Daoy (cell line): ENCODE results near the gene B9D1. TPM values are rescaled to one million over a fixed set of nuclear protein-coding genes. Genes with fewer than 3 reads are reported as not detected.

Experiments
- DNase-seq: peaks from one replicate; pipeline ENCODE4 v3.0.0-alpha.2; 2015; ENCODE audit warnings: low read depth
- total RNA-seq: library from RNA; depleted of rRNA; stranded (reverse); fragments of >200 nt; shearing (Covaris generic); gene quantifications from 2 replicates; pipeline ENCODE4 v1.2.3, GENCODE V29; 2014

B9D1 gene
- total RNA-seq, 1 experiment from 2014 or later = 33.8 TPM

DNA sequence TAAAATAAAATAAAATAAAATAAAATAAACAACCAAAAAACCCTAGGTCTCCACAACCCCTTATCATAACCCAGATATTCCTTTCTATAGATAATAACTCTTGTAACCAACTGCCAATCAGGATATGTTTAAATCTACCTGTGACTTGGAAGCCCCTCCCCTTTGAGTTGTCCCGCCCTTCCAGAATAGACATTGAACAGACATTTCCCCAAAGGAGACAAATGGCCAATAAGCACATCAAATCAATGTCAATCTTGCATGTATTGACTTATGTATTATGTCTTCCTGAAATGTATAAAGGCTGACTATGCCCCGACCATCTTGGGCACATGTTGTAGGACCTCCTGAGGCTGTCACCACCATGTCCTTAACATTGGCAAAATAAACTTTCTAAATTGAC is 14.3 kb upstream of the B9D1 start:
- no peak for DNase-seq

DNA sequence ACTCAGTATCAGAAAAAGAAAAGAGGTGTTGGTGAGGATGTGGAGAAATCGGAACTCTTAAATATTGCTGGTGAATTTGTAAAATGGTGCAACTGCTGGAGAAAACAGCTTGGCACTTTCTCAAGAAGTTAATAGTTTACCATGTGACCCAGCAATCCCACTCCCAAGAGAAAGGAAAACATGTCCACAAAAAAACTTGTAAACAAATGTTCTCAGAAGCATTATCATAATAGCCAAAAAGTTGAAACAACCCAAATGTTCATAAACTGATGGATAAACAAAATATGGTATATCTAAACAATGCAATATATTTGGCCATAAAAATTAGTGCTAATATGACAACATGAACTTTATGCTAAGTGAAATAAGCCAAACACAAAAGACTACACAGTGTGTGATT is 13.2 kb upstream of the B9D1 start:
- no peak for DNase-seq

DNA sequence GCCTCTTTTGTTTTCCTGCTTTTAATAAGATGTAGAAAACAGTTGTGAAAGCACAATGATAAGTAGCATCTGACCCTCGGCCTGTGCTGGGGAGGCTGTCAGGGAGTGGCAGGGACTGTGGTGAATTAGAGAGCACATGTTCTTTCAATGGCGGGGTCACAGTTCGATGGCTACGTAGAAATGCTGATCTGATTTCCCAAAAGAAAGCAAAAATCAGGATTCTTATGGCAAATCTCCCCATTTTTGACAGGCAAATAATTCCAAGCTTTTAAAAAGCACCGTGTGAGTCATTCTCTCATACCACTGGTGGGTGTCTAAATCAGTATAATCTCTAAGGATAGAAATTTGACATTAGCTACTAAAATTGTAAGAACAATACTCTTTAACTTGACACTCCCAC is 11.6 kb upstream of the B9D1 start:
- no peak for DNase-seq

- DNase-seq = no peak
Measured at GRCh38 chr17:19372866-19373504, 10.5 kb upstream of the B9D1 start.

DNA sequence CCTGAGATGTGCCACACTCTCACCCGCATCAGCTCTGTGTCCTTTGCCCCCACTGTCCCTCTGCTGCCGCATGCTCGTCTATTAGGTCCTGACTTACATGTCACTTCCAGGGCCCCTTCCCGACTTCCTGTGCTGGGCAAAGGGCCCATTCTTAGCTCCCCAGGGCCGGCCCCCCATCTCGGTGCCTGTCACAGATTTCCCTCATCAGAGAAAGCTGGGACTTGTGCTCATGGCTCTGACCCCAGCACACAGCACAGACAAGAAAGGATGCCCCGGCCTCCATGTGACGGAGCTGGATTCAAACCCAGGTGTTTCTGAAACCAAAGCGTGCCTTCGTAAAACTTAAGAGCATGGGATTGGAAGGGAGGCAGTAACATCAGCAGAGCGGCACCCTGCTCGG is 9.9 kb upstream of the B9D1 start:
- DNase-seq = no peak

- no peak for DNase-seq
Measured at GRCh38 chr17:19372011-19372370, 9.5 kb upstream of the B9D1 start.

DNA sequence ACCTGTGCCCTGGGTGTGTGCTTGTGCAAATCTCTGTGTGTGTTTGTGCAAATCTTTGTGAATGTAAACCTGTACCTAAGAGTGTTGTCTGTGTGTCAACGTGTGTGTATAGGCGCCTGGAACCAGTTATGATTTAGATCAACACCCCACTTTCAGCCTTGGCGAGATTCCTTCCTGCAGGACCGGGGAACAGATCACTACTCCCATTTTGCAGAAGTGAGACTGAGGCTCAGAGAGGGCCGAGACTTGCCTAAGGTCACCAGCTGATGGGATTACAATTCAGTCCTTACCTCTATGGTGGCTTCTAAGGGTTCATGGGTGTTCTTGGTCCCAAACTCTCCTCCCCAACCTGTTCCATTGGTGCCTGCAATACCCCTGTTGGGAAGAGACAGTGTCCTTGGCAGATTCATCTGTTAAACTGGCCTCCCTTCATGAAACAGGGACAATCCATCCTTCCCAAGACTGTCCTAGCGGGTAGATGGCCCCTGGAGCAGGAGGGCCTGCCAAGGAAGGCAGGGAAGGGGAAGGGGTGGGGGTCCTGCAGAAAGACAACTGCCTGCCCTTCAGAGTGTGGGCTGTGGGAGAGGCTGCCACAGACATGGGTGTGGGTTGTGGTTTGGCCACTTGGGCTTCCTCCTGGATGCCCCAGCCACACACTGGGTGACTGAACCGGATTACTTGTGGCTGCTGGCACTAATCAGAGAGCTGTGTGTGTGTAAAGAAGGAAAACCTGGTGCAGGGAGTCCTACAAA is 8.9 kb upstream of the B9D1 start:
- no peak for DNase-seq

GRCh38 chr17:19370493-19370960 is 8.0 kb upstream of the B9D1 start:
- no peak for DNase-seq

GRCh38 chr17:19369846-19370492 is 7.4 kb upstream of the B9D1 start:
- no peak for DNase-seq

- DNase-seq = no peak
Measured at GRCh38 chr17:19369107-19369778, 6.7 kb upstream of the B9D1 start.

- no peak for DNase-seq
Measured at GRCh38 chr17:19368229-19368628, 5.7 kb upstream of the B9D1 start.

- no peak for DNase-seq
Measured at GRCh38 chr17:19366637-19366972, 4.1 kb upstream of the B9D1 start.

GRCh38 chr17:19365833-19366636 is 3.5 kb upstream of the B9D1 start:
- DNase-seq = no peak

- no peak for DNase-seq
Measured at GRCh38 chr17:19365499-19365817, 2.9 kb upstream of the B9D1 start.

DNA sequence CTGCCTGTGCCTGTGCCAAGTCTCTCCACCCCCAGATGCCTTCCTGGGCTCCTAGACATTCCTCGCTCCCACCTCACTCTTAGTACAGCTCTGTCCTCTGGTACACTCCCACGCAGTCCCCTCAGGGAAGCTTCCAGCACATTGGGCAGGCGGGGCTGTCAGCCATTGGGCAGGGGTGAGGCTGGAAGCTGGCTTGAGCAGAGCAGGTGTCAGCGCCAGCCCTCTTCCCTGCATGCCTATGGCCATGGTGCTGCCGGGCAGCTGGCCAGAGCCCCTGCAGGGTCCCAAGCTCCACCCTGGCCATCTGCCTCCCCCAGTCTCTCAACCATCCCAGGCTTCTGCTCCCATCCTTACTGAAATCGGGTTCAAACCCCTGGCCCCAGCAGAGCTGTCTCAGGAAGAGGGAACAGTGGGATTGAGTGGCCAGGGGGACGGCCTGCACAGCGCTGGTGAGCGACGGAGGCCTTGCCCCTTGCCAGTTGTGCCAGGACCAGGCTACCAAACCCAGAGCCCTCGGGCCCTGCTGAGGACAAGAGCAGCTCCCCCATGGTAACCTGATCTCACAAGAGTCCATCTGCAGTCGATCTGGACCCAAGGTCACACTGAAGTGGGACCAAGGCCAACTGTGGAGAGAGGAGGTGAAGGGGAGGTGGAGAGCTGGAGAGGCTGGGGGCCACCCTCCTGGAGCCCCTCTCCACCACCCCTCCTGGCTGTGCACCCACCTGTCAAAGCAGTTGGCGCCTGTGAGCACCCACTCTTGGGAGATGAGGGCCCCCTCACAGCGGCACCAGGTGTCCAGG is 2.4 kb upstream of the B9D1 start:
- DNase-seq = no peak

- no peak for DNase-seq
Measured at GRCh38 chr17:19363460-19364035, 1.0 kb upstream of the B9D1 start.

DNA sequence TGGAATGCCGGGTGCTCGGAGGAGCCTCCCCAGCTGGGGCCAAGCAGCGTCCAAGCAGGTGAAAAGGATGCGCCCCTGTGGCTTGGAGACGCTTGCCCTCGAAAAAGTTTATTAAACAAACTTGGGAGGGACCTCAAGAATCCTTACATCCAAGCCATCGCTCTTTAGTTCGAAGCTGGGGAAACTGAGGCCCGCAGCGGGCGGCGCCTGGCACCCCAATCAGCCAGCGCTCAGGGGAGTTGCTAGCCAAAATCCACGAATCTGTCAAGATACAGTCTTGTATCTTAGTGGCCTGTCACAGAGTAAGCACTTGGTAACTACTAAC is 553 bp upstream of the B9D1 start:
- DNase-seq = no peak

DNA sequence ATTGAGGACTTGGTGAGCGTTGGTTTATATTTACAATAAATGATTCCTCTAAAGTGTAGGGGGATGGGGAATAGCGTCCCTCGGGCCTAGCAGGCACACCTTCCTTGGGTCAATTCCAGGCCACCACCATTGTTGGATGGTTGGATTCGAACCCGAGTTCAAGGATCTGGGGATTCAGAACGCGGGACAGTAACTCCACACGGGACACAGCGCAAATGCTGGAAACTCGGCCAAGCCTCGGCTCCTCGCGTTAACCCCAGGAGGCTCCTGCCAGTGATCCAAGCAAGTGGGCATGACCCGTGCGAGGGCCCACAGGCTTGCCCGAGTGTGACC is 613 bp downstream of the B9D1 start:
- DNase-seq = no peak

- no peak for DNase-seq
Measured at GRCh38 chr17:19361326-19361725, 1.2 kb downstream of the B9D1 start.

DNA sequence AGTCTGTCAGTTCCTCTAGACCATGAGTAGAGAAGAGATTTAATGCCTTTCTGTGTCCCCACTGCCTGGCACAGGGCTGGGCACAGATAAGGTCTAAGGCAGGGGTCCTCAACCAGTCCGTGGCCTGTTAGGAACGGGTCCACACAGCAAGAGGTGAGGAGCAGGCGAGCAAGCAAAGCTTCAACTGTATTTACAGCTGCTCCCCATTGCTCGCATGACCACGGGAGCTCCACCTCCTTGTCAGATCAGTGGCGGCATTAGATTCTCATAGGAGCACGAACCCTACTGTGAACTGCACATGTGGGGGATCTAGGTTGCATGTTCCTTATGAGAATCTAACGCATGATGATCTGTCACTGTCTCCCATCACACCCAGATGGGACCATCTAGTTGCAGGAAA is 1.8 kb downstream of the B9D1 start:
- DNase-seq = no peak

GRCh38 chr17:19359856-19360255 is 2.7 kb downstream of the B9D1 start:
- DNase-seq = no peak
